ENCODE results near the gene APOBEC2.
"Not testable (repeated sequence)": the region's sequence is repeated elsewhere in the genome, so short reads cannot be mapped to it uniquely, and the experiment has no call there.

APOBEC2 gene

GRCh38 chr6:41053041-41053440, at the start of gene APOBEC2:
Gene APOBEC2, plus strand, starts transcription at chr6:41053202. Its CDS starts 146 bp downstream, at chr6:41053348.
- no peak for DNase-seq

GRCh38 chr6:41006217-41006616, 46.8 kb upstream of the APOBEC2 start:
- DNase-seq: peak; percentile 3 to 17

- DNase-seq: not testable (repeated sequence)
Measured at GRCh38 chr6:41006980-41007379, 46.0 kb upstream of the APOBEC2 start.

GRCh38 chr6:41008011-41008410, 45.0 kb upstream of the APOBEC2 start:
- DNase-seq: no peak

DNA sequence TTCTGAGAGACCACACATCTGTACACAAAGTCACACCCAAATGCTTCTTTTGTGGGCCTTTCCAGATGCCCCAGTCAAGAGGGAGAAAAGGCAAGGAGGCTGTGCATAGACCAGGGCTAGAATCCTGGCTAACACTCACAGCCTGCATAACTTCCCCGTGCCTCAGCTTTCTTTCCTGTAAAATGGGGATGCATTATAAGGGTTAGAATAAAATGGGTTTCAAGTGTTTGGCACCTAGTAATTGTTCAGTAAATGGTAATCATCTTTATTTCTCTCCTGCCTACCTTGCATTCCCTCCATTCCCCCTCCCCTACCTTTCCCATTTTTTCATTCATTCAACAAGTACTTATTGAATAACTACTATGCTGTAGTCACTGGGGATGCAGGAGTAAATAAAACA, 43.3 kb upstream of the APOBEC2 start:
- no peak for DNase-seq

DNA sequence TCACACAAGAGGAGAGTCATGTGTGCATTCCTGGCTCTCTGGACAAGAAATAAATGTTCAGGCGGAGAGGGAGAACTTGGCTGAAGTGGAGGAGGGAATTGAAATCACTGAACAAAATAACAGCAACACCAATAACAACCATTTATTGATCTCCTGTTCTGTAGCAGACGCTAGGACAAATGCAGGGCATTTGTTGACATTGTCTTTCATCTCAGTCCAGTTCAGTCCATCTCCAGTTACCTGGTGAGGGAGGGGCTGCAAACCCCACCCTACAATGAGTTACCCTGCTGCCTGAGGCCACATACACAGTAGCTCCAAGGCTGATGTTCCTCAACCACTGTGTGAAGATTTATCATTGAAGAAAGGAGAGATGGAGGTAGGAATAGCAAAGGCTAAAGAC, 41.3 kb upstream of the APOBEC2 start:
- DNase-seq: no peak

DNA sequence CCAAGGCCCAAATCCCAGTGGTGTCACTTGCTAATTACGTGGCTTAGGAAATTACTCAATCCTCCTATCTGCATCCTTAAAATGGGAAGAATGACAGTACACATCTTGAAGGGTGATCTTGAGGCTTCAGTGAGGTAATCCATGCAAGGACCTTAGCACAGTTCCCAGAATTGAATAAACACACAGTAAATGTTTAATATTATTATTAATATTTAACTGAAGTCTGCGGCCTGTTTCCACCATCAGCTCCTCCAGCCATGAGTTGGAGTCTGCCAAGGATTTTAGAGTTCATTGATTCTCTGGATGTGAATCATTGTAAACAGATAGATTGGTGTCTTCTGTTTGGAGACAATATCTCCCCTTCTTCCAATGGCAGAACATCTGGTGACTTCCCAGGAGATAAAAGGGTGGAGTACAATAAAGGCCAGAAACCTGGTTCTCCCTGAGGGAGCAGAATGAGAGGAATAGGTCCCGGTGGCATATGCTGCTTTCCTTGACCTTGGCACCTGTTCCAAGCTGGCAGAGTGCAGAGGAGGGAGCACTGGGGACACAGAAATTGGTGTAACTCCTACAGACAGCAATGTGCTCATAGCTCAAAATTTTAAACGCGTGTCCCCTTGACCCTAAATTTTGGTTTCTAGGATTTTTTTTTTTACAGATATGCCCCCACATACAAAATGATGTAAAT, 39.4 kb upstream of the APOBEC2 start:
- DNase-seq: no peak

DNA sequence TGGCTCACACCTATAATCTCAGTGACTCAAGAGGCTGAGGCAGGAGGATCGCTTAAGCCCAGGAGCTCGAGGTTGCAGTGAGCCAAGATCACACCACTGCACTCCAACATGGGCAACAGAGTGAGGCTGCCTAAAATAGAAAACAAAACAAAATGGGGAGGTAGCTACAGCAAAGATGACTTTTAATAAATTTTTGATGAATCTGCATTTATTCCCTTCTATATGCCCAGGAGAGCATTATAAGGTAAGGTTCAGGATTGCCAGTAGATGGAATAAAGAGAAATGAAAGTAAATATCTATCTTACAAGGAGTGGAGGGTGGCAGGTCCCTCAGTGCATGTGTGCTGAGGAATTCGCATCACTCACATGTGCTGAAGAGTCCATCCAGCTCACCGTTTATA, 38.2 kb upstream of the APOBEC2 start:
- DNase-seq: no peak

DNA sequence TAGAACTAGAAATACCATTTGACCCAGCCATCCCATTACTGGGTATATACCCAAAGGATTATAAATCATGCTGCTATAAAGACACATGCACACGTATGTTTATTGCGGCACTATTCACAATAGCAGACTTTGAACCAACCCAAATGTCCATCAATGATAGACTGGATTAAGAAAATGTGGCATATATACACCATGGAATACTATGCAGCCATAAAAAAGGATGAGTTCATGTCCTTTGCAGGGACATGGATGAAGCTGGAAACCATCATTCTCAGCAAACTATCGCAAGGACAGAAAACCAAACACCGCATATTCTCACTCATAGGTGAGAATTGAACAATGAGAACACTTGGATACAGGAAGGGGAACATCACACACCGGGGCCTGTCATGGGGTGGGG, 37.1 kb upstream of the APOBEC2 start:
- DNase-seq: not testable (repeated sequence)

- DNase-seq: no peak
Measured at GRCh38 chr6:41017663-41018062, 35.3 kb upstream of the APOBEC2 start.

DNA sequence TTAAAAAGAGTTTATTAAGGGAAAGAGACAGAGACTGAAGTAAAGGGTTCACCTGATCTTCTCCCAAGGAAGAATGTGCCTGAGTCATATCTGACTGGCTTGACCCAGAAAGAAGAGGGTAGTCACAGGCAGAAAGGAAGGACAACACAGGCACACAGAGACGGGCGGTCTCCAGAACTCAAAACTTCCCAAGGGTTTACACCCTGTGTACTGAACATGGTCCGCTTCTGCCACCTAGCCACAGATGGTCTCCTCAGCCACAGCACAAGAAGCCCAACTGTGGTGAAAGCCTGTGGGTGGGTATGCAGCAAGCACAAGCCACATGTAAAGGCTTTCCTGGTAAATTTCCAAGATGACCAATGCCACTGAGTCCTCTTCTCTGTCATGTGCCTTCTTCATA, 31.2 kb upstream of the APOBEC2 start:
- no peak for DNase-seq

GRCh38 chr6:41022294-41022693, 30.7 kb upstream of the APOBEC2 start:
- no peak for DNase-seq

GRCh38 chr6:41023114-41023513, 29.9 kb upstream of the APOBEC2 start:
- no peak for DNase-seq

DNA sequence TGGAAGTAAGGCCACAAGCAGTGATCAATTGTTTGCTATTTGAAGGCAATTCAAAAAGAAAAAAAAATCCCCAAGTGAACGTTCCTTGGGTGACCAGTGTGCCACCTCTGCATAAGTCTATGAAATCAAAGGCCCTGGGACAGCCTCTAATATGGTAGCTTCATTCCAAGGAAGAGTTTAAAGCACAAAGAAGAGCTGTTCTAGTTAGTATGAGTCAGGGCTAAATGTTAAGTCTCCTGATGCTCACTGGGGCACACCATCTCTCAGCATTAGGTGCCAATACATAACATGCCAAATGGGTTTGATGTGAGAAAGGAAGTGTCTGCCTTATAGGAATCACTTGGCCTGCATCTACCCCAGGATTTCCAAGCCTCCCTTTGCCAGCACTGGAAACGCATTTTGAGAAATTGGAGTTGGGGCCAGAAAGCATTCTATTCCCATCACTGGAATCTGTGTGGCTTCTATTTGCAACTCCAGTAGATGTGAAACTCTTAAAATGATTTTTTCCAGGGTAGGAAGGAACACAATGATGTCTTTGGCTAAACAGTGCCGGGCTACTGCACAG, 27.0 kb upstream of the APOBEC2 start:
- DNase-seq: no peak

GRCh38 chr6:41027241-41027640, 25.8 kb upstream of the APOBEC2 start:
- DNase-seq: no peak

DNA sequence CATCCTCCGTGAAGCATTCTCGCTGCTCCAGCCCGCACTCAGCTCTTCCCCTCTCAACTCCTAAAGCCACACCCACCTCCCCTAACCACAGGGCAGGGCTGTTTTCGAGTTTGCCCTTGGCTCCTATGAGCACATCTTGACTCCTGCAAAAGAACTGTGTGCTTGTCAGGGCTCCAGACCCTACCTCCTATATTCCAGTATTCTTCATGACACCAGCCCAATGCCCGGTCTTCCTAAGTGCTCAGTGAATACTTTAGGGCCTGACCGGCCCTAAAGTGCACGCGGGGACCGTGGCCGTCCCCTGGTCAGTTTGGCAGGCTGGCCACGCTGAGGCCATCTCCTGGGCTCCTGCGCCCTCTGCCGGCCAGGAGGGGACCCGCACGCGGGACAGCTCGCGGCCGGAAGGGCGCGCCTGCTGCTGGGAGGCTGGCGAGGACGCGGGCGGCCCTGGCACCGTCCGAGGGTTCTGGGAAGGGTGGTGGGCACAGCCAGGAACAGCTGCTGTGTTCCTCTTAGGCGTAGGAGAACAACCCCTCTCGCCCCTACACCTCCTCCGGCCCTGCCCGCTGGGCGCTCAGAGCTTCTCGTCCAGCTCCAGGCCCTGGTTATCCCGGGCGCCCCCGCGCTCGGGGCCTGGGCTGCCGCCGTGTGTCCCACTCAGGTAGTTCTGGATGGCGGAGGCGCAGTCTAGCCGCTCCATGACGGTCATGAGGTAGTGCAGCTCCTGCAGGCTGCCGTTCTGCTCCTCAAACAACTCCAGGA, 25.0 kb upstream of the APOBEC2 start:
- DNase-seq: peak; percentile 22 to 30

GRCh38 chr6:41028561-41029412, 24.2 kb upstream of the APOBEC2 start:
- no peak for DNase-seq

GRCh38 chr6:41032830-41033229, 20.2 kb upstream of the APOBEC2 start:
- no peak for DNase-seq

- DNase-seq: no peak
Measured at GRCh38 chr6:41033776-41034175, 19.2 kb upstream of the APOBEC2 start.

GRCh38 chr6:41036186-41036585, 16.8 kb upstream of the APOBEC2 start:
- no peak for DNase-seq

GRCh38 chr6:41036601-41037000, 16.4 kb upstream of the APOBEC2 start:
- DNase-seq: no peak

DNA sequence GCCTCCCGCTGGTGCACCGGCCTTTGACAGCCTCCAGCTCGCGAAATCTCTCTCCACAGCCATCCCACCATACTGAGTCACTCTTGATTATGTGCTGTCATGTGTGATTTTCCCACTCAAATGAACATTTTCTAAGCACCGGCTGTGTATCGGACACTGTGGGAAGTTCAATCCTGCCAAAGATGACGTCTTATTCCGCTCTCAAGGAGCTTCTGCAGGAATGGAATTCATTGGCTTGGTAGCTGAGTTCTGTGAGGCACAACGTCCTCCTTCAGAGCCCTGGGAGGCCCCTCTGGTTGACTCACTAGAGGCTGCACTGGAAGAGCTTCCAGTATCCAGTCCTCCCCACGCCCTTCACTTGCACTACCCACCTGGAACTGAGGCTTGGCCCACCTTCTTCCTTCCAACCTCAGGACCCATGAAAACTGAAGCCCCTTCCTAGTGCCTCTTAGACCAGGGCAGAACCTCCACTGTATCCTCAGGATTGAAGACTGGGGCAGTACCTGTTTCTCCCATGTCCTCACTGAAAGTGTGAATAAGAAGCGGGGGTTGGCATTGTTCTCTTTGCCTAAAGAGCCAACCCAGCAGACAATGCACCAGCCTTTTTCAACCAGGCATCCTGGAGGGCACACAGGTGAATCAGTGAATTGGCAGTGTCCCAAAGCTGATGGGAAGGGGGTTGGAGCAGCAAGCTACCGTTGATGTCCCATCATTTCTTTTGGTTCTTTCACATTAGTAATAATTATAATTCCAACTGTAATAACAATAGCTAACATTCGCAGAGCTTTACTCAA, 15.7 kb upstream of the APOBEC2 start:
- DNase-seq: no peak

All from NCI-H187 (cell line).